Measurements from ENCODE around the gene RDX. TPM values are rescaled to one million over a fixed set of nuclear protein-coding genes. Genes with fewer than 3 reads are reported as not detected.
A peak's percentile ranks its signal among the peaks of the same experiment; 100 is the strongest.

The RDX gene
- 100 to 1,000 TPM in 1 of 10 donors, 10 to 100 TPM in 9; 67.0 to 103 (median 81.1) TPM for polyA plus RNA-seq (ENCODE audit: insufficient read length in 10 of 10)
- long read RNA-seq, donor 1, full-length matches to known transcripts = 6 of 35 reads
- long read RNA-seq, donor 1, partial matches to known transcripts = 29 of 35 reads
- long read RNA-seq, donor 1, other reads (novel, unspliced or antisense) = 0 of 35 reads
- long read RNA-seq, donor 2, partial matches to known transcripts = 5 of 9 reads
- long read RNA-seq, donor 2, other reads (novel, unspliced or antisense) = 0 of 9 reads
- long read RNA-seq, donor 3 = 0 reads
- long read RNA-seq, donor 4, full-length matches to known transcripts = 4 of 30 reads
- long read RNA-seq, donor 4, partial matches to known transcripts = 26 of 30 reads
- long read RNA-seq, donor 4, other reads (novel, unspliced or antisense) = 0 of 30 reads
- long read RNA-seq, donor 5, full-length matches to known transcripts = 4 of 43 reads
- long read RNA-seq, donor 5, partial matches to known transcripts = 39 of 43 reads
- long read RNA-seq, donor 5, other reads (novel, unspliced or antisense) = 0 of 43 reads
- long read RNA-seq, donor 6, full-length matches to known transcripts = 9 of 46 reads
- long read RNA-seq, donor 6, partial matches to known transcripts = 37 of 46 reads
- long read RNA-seq, donor 6, other reads (novel, unspliced or antisense) = 0 of 46 reads
- long read RNA-seq, donor 7, full-length matches to known transcripts = 6 of 37 reads
- long read RNA-seq, donor 7, partial matches to known transcripts = 31 of 37 reads
- long read RNA-seq, donor 7, other reads (novel, unspliced or antisense) = 0 of 37 reads
- long read RNA-seq, donor 8, full-length matches to known transcripts = 3 of 11 reads
- long read RNA-seq, donor 8, partial matches to known transcripts = 8 of 11 reads
- long read RNA-seq, donor 8, other reads (novel, unspliced or antisense) = 0 of 11 reads
- long read RNA-seq, donor 9, full-length matches to known transcripts = 2 of 2 reads
- long read RNA-seq, donor 9, partial matches to known transcripts = 0 of 2 reads
- long read RNA-seq, donor 9, other reads (novel, unspliced or antisense) = 0 of 2 reads

DNA sequence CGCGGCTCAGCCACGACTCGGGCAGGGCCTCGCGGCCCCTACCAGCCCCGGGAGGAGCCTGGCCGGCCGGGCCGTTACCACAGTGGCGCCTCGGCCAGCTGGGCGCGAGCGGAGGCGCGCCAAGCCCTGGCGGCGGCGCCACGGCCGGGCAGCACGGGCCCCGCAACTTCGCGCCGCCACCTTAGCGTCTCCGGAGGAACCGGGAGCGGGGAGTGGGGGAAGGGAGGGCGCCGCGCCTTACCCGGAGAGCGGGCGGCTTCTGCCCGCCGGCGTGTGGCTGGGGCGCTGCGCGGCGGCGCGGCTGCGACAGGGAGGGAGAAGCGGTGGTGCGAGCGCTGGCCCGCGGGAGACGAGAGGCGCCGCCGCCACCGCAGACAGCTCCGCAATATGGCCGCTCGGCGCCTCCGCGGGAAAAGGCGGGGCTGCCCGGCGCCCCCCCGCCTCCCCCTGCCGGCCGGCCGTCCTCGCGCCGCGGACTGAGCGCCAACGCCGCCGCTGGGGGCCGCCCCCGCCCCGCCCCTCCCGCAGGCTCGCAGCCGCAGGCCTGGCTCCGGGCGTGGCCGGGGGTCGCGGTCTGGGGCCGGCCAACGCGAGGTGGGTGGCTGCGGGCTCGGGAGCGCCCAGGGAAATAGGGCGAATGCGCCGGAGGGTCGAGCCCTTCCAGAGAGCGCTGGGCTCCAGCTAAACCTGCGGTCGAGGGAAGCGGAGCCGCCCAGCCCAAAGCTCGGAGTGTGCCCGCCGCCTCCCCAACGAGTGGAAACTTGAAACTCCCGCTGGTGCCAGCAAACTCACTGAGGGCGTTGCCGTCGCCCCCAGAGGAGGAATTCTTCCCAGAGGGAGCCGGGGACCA is at the start of gene RDX:
Gene RDX, minus strand, starts transcription at position 389 of the 850 bp plus-strand sequence. CDS start 16,922 bp downstream, outside the sequence.
- DNase-seq = peak; percentile 74 to 92 (median 81)

- no peak for DNase-seq
These were observed 49.3 kb upstream of the RDX start for GRCh38 chr11:110345743-110346142.

- no peak for DNase-seq
These were observed 44.0 kb upstream of the RDX start for GRCh38 chr11:110340436-110340835.

- DNase-seq = no peak
These were observed 43.2 kb upstream of the RDX start for GRCh38 chr11:110339456-110340250.

DNA sequence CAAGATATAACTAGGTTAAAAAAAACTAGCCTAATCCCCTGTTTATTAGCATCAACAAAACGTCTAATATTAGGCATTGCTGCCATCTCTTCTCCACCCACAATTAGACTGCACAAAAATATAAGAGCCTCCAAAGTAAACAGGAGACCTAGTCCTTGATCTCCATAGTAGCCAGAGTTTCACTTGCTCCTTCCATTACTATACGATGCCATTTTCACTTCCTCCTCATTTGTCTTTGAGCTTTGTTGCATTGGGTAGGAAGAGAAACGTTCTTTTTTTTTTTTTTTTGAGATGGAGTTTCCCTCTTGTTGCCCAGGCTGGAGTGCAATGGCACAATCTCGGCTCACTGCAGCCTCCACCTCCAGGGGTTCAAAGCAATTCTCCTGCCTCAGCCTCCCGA is 42.3 kb upstream of the RDX start:
- DNase-seq = no peak

GRCh38 chr11:110337570-110338193 is 41.3 kb upstream of the RDX start:
- no peak for DNase-seq

DNA sequence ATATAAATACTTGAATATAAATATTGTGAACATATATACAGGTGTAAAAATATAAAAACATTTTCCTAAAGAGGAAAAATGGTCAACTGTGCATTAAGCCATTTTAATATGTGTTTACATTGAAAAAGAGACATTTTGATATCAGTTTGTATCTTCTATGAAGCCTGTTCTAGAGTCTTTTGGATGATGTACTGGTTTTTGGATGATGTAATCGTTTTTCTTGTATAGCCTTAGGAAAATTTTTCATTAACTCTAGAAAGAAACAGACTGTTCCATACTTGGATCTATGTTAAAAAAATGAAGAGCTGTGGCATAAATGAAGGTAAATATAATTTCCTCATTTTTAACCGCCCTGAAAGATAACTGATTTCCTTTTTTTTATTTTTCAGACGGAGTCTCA is 39.6 kb upstream of the RDX start:
- DNase-seq = no peak

DNA sequence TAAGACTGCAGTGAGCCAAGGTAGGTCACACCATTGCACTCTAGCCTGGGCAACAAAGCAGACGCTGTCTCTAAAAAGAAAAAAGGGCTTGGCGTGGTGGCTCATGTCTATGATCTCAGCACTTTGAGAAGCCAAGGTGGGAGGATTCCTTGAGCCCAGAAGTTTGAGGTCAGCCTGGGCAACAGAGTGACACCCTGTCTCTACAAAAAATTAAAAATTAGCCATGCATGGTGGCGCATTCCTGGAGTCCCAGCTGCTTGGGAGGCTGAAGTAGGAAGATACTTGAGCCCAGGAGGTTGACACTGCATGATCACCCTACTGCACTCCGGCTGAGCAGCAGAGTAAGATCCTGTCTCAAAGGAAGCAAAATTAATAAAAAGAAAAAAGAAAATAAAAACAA is 38.9 kb upstream of the RDX start:
- no peak for DNase-seq

- DNase-seq = no peak
These were observed 35.2 kb upstream of the RDX start for GRCh38 chr11:110331626-110332025.

DNA sequence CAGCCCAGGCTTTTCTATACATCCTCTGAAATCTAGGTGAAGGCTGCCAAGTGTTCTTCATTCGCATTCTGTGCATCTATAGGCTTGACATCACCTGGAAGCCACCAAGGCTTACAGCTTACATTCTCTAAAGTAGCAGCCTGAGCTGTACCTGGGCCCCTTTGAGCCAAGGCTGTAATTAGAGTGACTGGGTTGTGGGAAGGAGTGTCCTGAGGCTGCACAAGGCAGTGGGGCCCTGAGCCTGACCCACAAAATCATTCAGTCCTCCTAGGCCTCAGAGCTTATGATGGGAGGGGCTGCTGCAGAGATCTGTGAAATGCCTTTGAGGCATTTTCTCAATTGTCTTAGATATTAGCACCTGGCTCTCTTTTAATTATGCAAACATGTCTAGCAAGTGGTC is 33.0 kb upstream of the RDX start:
- no peak for DNase-seq

- no peak for DNase-seq
These were observed 31.1 kb upstream of the RDX start for GRCh38 chr11:110327508-110327907.

DNA sequence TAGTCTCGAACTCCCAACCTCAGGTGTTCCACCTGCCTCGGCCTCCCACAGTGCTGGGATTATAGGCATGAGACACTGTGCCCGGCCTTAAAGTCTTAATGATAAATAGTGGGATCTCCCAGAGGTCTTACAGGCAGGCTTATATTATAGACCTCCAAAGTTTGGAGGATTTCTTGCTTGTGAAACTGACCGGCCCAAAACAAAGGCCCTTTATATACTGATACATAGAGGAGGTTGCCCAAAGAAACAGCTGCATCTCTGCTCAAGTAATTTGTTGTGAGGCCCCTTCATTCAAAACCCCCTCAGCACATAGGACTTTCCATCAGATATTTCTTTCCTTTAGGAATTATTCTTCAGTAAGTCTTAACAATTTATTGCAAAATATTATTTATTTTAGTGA is 27.4 kb upstream of the RDX start:
- peak in 1 of 3 donors; percentile 32 for DNase-seq

DNA sequence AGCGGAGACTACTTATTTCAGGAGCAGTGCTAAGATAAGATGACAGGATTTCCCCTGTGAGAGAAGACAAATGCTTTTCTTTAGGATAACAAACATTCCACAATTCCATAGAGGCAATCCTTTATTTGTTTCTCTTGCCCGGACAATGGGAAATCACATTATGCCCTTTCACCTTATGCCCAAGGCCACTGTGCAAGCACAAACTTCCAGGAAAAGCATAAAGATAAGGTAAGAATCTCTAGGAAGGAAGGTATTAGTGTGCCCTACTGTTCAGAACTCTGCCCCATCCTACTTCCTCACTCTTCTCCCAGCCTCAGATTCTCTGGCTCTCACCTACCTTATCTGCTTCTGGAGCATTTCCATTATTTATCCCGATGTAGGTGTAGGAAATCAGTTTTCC is 23.1 kb upstream of the RDX start:
- DNase-seq = no peak

DNA sequence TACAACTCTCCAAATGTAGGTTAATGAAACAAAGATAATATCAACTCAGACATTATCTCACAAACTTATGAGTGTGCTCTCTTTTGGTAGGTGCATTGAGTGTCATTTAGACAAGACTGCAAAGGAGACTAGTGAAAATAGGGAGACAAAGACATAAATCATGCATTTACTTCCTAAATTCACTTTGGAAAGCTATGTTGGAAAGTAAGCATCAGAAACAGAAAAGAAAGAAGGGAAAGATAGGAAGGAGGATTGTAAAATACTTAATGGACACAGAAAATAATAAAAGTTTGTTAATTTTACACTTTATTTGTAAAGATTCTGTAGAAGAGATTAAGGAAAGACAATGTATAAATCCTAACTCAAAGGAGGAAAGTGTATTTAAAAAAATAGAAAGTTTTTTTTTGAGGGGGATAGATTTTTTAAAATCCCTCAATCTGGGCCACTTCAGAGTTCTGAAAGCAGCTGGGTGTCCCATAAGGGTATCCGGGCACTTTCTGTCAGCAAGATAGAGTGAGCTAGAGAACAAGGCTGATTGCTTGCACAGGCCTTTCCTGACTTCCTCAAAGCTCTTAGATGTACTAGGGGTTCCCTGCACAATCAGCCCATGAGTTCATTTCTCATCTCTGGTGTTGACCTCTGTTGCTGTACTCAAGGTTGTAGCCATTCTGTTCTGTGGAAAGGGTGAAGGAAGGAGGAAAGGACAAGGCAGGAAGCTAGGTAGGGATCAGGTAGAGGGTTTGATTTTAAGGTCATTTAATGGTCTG is 22.4 kb upstream of the RDX start:
- DNase-seq = no peak

- DNase-seq = peak in 1 of 3 donors; percentile 12
These were observed 21.1 kb upstream of the RDX start for GRCh38 chr11:110317516-110317932.

DNA sequence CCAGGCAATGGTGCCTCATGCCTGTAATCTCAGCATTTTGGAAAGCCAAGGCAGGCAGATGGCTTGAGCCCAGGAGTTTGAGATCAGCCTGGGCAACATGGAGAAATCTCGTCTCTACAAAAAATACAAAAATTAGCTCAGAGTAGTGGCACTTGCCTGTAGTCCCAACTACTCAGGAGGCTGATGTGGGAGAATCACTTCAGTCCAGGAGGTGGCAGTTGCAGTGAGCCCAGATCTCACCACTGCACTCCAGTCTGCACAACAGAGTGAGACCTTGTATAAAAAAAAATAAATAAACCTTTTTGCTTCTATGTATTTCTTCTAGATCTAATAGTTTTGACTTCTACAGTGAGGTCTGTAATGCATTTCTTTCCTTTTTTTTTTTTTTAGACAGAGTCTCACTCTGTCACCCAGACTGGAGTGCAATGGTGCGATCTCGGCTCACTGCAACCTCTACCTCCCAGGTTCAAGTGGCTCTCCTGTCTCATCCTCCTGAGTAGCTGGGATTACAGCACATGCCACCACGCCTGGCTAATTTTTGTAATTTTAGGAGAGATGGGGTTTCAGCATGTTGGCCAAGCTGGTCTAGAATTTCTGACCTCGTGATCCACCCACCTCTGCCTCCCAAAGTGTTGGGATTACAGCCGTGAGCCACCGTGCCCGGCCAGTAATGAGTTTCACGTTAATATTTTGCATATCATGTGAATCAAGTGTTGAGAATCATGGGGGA is 18.1 kb upstream of the RDX start:
- no peak for DNase-seq

- DNase-seq = no peak
These were observed 16.3 kb upstream of the RDX start for GRCh38 chr11:110312670-110313069.

DNA sequence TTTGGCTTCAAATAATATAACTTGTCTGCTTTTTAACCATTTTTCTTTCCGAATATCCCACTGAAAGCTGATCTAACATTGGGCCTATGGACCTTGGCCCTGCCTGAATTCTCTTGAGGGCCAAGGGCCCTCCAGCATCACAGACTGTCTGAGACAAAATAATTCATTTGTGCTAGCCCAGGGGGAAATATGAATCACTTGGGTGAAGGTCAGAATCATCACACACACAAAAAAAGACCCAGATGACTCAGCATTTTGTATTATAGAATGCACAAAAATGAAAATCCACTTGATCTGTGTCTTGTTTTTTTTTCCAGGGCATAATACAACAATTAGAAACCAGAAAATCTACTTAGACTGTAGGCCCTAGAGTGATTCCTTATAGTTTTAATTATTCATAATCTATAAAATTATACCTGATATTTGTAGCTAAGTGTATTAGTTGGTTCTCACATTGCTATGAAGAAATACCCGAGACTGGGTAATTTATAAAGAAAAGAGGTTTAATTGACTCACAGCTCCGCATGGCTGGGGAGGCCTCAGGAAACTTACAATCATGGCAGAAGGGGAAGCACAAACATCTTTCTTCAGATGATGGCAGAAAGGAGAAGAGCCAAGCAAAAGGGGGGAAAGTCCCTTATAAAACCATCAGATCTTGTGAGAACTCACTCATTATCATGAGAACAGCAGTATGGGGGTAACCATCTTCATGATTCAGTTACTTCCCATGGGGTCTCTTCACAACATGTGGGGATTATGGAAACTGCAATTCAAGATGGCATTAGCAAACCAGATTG is 15.6 kb upstream of the RDX start:
- no peak for DNase-seq

Data from muscle of back (tissue), 13 donors.